ENCODE data around the gene ZSWIM5.

GRCh38 chr1:45200906-45201500, 5.4 kb downstream of the ZSWIM5 start:
- TF ChIP-seq CTCF (IDR thresholded peaks at IDR 0.05) (no peak), EP300 (IDR thresholded peaks at IDR 0.05) (no peak)

Measured in upper lobe of left lung (tissue), 4 donors.